Cardiac fibroblast (primary cell): ENCODE results near the gene WNT7B.

Source experiments
- DNase-seq, 2 donors: peaks; one replicate each; pipeline versions ENCODE4 v3.0.0 to v3.0.0-alpha.2; 2010; ENCODE audit warnings: low read depth in 2 of 2
- H3K4me3 ChIP-seq, 2 donors: replicated peaks in 1 of 2; 1 replicate in 1 of 2; 2 replicates in 1 of 2; pipeline ENCODE4 v1.5.1; 2011; ENCODE audit warnings: low read depth in 2 of 2, low read length in 2 of 2, mild to moderate bottlenecking in 2 of 2, moderate library complexity in 1 of 2
- CTCF ChIP-seq: IDR thresholded peaks from one replicate; pipeline ENCODE4 v1.5.1; 2011; ENCODE audit warnings: low read depth, mild to moderate bottlenecking, low read length, inconsistent platforms

WNT7B gene

GRCh38 chr22:45876136-45877035 is 100.6 kb downstream of the WNT7B start:
- no peak overlapping the region for H3K4me3 ChIP-seq
- no peak for TF ChIP-seq CTCF
- DNase-seq = no peak

DNA sequence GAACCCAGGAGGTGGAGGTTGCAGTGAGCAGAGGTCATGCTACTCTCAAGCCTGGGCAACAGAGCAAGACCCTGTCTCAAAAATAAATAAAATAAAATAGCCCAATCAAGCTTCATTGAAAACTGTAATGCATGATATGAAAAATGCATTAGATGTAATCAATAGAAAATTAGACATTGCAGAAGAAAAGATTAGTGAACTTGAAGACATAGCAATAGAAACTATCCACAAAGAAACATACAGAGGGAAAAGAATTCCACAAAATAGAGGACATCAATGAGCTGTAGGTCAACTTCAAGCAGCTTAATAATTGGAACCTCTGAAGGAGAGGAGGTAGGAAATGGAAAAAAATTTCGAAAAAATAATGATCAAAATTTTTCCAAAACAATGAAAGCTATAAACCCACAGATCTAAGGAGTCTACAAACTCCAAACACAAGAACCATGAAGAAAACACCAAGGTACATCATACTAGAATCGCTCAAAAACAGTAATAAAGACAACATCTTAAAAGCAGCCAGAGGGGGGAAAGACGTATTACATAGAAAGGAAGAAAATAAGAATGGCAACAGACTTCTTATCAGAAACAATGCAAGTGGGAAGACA is 104.2 kb downstream of the WNT7B start:
- DNase-seq = no peak
- no peak for TF ChIP-seq CTCF
- H3K4me3 ChIP-seq = no peak overlapping the region

DNA sequence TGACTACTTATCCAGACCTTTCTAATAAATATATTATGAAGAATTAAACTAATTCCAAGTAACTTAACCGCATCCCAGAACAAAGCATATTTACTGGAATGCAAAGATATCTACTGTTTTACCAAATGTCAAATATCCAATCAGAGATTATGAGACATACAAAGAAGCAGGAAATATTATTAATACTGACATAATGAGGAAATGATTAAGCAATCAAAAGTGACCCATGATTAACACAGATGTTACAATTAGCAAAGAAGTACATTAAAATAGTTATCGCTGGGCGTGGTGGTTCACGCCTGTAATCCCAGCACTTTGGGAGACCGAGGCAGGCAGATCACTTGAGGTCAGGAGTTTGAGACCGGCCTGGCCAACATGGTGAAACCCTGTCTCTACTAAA is 105.2 kb downstream of the WNT7B start:
- no peak for TF ChIP-seq CTCF
- no peak for DNase-seq

More for the DNA sequence above, 105.2 kb downstream of the WNT7B start:
- H3K4me3 ChIP-seq = no peak overlapping the region
